Activated CD4-positive, CD25-positive, alpha-beta regulatory T cell treated with anti-CD3 and anti-CD28 coated beads, Interleukin-2, amount 50 U/mL, for 72 hours (primary cell): ENCODE data around the gene RTN4RL1.

Experiments
- DNase-seq: peaks from one replicate; pipeline ENCODE4 v3.0.0; 2021

RTN4RL1 gene

DNA sequence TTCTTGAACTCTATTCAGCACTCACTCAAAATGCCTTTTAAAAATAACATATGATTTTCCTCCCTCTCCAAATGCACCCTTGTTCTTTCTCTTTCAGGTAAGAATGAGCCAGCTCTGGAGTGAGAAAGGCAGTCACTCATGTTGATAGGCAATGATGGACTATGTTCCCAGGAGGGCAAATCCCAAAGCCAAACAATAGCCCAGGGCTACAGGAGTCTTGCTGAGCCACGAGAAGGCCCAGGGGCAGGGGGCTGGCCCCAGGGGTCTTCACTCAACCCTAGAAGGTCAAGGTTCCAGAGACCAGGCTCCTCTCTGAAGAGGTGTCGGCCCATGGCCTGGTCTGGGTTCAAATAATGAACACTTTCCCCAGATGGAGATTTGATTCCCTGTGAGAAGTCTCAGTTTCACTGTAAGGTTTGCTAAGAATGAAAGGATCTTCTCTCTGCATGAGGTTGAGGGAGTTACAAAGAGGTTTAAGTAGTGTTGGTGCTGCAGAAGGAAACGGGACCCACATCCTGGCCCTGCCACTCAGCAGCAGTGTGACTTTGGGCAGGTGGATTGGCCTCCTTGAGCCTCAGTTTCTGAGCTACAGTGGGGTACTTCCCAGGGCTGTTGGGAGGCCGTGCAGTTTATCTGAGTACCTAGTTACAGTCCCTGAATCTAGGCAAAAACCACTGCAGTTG, 49.0 kb downstream of the RTN4RL1 start:
- no peak for DNase-seq

GRCh38 chr17:1975573-1975972, 49.6 kb downstream of the RTN4RL1 start:
- DNase-seq, result no peak

DNA sequence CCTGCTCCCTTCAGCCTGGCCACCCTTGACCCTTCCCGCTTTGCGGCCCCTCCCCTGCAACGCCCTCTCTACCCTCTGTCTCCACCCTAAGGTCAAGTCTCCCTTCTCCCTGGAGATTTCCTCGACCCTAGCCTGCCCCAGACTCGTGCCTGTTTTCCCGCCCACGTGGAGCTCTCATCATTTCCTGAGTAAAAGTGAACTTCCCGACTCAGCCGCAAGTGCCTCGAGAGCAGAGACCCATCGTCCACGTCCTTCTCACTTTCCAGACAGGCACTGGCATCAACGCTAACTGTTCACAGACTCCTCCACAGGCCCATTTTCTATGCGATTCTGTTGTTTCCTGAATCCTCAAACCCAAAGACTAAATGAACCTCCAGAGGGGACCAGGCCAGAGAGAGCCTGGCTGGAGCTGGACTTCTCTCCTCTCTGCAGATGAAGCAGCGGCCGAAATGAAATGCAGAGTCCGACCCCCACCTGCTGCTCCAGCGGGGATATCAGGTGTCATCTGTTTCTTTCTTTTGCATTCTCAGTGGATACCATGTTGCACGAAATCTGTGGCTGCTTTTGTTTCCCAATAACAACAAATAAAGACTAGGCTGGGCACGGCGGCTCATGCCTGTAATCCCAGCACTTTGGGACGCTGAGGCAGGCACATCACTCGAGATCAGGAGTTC, 52.5 kb downstream of the RTN4RL1 start:
- no peak for DNase-seq

GRCh38 chr17:1970843-1971384, 54.2 kb downstream of the RTN4RL1 start:
- no peak for DNase-seq

DNA sequence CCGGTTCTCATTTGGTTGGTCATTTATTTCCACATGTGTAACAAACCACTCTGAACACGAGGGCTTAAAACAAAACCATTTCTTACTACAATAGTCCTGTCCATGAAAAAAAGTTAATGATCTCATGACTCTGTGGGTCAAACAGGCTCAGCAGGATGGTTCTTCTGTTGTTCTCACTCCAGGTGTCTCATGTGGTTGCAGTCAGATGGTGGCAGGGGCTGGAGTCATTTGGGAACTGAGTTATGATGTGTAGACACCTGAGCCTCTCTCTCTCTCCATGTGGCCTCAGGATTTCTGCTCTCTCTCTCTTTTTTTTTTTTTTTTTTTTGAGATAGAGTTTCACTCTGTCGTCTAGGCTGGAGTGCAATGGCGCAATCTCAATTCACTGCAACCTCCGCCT, 55.4 kb downstream of the RTN4RL1 start:
- no peak for DNase-seq

DNA sequence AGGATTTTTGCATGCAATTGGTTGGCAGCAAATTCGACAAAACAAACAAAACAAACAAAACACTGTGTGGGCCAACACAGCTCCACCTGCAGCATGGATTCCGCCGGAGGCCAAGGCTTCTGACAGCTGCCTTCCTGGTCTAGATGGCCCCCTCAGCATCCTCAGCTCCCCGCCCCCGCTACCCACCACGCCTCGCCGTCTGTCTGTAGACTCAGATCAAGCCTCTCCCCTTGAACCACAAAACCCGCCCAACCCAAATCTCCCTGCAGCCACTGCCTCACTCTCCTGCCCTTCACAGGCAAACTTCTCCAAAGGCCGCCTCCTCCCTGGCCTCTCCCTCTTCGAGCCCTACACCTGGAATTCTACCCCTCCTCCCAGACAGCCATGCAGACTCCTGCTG, 57.9 kb downstream of the RTN4RL1 start:
- DNase-seq, result no peak

- DNase-seq, result no peak
Measured at GRCh38 chr17:1966274-1967086, 58.7 kb downstream of the RTN4RL1 start.

- no peak for DNase-seq
Measured at GRCh38 chr17:1965556-1966273, 59.4 kb downstream of the RTN4RL1 start.

DNA sequence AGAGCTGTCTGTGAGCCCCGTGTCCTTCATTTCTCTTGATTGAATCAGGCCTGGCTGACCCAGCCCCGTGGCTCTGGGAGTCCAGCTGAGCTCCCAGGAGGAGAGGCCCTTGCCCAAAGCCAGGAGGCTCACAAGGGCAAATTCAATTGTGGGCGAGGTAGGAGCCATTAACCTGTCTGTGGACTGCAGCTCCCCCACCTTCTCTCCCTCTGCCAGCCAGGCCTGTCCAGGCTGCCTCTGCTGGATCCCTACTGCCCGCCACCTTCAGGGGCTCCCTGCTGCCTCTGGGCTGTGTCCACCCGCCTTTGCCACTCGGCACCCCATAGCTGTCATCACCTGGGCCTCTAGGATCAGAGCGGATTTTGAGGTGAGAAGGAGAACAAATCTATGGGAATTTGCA, 61.9 kb downstream of the RTN4RL1 start:
- DNase-seq, result no peak

DNA sequence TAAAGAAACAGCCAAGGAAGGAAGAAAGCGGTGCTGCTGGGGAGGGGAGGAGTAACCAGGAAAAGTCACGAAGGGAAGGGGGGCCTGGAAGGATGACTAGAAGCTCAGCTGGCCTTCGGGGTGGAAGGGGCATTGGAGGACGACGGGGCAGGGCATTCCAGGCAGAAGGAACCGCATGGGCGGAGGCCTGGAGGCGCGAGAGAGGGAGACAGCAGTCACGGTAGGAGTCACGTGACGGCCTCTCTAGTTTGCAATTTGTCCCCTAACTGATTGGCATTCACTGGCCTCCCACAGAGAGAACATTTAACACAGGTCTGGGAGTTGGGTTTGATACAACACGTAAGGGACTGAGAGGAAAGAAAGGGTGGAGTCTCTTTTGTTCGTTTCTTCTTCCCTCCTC, 63.9 kb downstream of the RTN4RL1 start:
- no peak for DNase-seq

DNA sequence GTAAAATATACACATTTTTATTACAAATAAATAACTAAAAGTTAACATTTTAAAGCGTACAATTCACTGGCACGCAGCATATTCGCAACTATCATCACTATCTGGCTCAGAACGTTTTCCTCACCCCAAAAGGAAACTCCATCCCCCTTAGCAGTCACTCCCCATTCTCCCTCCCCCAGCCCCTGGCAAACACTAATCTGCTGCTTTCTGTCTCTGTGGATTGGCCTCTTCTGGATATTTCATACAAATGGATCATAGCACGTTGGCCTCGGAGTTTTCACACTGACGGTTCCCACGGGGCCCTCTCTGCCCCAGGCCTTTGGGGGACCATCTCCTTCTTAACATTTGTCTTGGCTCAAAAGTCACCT, 64.6 kb downstream of the RTN4RL1 start:
- no peak for DNase-seq

DNA sequence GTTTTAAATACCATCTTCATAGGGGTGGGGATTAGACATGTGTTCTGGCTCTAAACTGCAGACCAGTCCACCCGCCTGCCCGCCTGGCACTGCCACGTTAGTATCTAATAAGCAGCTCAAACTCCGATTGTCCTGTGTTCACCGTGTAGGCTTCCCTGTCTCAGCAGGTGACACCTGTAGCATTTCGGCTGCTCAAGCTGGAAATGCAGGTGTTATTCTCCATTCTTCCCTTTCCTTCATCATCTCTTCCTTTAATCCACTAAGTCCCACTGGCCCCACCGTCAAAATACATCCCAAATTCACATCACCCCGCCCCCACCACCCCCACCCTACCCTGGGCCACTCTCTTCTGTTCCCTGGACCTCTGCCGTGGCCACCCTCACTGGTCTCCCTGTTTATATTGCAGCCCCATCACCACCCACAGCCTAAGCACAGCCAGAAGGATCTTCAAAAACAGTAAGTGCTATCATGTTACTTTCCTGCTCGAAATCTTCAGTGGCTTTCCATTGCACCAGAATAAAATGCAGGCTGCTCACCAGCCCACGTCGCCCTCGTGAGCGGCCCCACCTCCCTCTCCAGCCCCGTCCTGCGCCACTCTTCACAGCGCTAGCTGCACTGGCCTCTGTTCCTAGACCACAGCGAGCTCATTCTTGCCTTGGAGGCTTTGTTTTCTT, 65.1 kb downstream of the RTN4RL1 start:
- no peak for DNase-seq

GRCh38 chr17:1958134-1958881, 66.8 kb downstream of the RTN4RL1 start:
- DNase-seq, result no peak

DNA sequence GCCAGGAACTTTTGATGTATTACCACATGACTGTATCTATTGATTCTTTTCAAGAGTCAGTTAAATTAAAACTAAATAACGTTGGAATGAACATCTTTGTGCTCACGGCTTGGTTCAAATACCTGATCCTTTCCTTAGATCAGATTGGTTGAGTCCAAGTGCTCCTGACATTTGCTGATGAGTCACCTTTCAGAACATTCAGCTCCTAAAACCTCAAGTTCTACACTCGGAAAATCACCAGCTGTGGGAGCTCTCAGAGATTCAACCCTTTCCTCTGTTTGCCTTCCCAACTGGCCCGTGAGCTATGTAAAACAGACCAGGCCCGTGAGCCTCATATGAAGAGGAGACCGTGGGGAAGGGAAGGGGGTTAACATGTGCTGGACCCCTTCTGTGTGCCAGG, 68.1 kb downstream of the RTN4RL1 start:
- no peak for DNase-seq

- no peak for DNase-seq
Measured at GRCh38 chr17:1956134-1956533, 69.0 kb downstream of the RTN4RL1 start.

DNA sequence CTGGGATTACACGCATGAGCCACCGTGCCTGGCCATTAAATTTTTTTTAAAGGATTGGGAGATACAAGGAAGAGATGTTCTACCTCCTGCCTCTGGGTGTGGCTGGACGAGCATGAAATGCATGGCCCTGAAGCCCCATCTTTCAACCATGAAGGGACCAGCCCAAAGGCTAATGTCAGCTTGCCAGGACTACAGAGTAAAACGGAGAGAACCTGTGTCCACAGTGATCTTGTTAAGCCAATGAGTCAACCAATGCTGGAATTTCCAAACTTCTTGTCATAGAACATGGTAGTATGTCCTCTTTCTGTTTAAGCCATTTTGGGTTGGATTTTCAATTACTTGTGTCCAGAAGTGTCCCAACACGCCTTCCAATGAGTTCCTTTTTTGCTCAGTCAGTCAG, 71.3 kb downstream of the RTN4RL1 start:
- DNase-seq, result no peak

- no peak for DNase-seq
Measured at GRCh38 chr17:1951920-1952319, 73.2 kb downstream of the RTN4RL1 start.

DNA sequence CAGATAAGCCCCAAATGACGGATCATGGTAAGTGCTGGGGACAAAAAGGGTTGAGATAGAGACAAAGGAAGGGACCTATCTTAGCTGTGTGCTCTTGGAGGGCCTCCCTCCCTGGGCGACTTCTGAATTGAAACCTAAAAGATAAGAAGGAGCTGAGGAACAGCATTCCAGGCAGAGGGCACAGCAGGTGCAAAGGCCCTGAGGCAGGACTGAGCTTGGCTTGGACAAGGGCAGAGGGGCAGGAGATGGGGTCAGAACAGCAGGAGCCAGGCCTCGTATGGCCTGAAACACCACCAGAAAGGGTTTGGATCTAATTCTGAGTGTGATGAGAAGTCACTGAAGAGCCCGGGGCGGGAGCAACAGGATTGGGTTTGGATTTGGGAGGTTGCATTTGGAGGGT, 75.4 kb downstream of the RTN4RL1 start:
- DNase-seq, result no peak

DNA sequence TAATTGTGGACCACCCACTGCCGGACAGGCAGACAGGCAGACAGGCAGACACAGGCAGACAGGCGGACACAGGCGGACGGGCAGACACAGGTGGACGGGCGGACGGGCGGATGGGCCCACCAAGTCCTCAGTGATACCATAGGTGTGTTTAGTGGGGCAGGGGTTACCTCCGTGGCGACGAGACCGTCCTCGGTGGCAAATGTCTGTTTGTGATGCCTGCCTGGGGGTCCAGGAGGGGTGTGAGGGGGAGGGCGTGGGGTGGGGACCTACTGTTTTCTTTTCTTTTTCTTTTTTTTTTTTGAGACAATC, 76.7 kb downstream of the RTN4RL1 start:
- DNase-seq, result no peak

GRCh38 chr17:1947743-1948516, 77.2 kb downstream of the RTN4RL1 start:
- DNase-seq, result no peak

DNA sequence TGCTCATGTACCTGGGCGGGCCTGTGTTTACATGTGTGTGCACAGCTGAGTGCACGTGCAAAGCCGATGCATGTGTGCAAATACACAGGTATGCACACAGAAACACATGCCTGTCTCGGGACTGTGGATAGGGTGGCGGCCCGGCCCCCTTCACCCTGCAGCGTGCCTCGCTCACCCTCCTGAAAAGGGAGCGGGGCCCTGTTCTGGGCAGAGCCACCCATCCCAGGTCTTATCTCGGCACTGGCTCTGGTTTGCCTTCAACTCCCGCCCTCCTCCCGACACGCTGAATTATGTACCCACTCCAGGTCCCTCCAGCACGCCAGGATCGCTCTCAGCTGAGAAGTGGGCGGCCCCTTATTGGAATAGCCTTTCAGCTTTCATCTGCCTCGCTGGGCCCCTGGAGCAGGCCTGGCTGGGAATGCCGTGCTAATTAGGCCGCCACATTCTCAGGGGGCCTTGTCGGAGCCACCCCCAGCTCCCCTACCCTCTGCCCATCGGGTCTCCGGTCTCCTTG, 77.8 kb downstream of the RTN4RL1 start:
- DNase-seq, result no peak
